Activated CD4-positive, CD25-positive, alpha-beta regulatory T cell treated with anti-CD3 and anti-CD28 coated beads, Interleukin-2, amount 50 U/mL, for 24 hours (primary cell): ENCODE measurements around the gene CAMSAP3.

Experiments
- ATAC-seq, 2 donors: fragments of 150-1000 bp; cut with Tn5 transposase; one replicate each; pipeline ENCODE4 v1.10.0; 2021; ENCODE audit warnings: mild to moderate bottlenecking in 1 of 2, moderate library complexity in 1 of 2

The CAMSAP3 gene

GRCh38 chr19:7612282-7613274, 16.9 kb downstream of the CAMSAP3 start:
- no peak for ATAC-seq

- ATAC-seq, result no peak
These were observed 19.4 kb downstream of the CAMSAP3 start for GRCh38 chr19:7614859-7615741.

GRCh38 chr19:7617172-7617571, 21.5 kb downstream of the CAMSAP3 start:
- no peak for ATAC-seq

GRCh38 chr19:7617735-7618134, 22.1 kb downstream of the CAMSAP3 start:
- no peak for ATAC-seq

- ATAC-seq, result no peak
These were observed 22.7 kb downstream of the CAMSAP3 start for GRCh38 chr19:7618348-7618747.

- no peak for ATAC-seq
These were observed 23.3 kb downstream of the CAMSAP3 start for GRCh38 chr19:7618771-7619510.

- no peak for ATAC-seq
These were observed 24.2 kb downstream of the CAMSAP3 start for GRCh38 chr19:7619671-7620441.

- no peak for ATAC-seq
These were observed 25.1 kb downstream of the CAMSAP3 start for GRCh38 chr19:7620442-7621412.

- ATAC-seq, result no peak
These were observed 27.4 kb downstream of the CAMSAP3 start for GRCh38 chr19:7622933-7623685.

- peak in 1 of 2 donors; percentile 17 for ATAC-seq
These were observed 28.3 kb downstream of the CAMSAP3 start for GRCh38 chr19:7623725-7624603.

- no peak for ATAC-seq
These were observed 29.1 kb downstream of the CAMSAP3 start for GRCh38 chr19:7624810-7625209.

- ATAC-seq, result no peak
These were observed 30.2 kb downstream of the CAMSAP3 start for GRCh38 chr19:7625763-7626372.

- no peak for ATAC-seq
These were observed 31.5 kb downstream of the CAMSAP3 start for GRCh38 chr19:7627166-7627565.

GRCh38 chr19:7628589-7629311, 33.1 kb downstream of the CAMSAP3 start:
- no peak for ATAC-seq

GRCh38 chr19:7629347-7630054, 33.8 kb downstream of the CAMSAP3 start, which contains the start of the genes PET100 and XAB2:
TSS of gene PET100 (plus strand) at chr19:7629793. CDS start at chr19:7629834, 41 bp downstream.
TSS of gene XAB2 (minus strand) at chr19:7629545. CDS start at chr19:7629527, 18 bp downstream.
- peak; percentile 99 to 100 for ATAC-seq

- no peak for ATAC-seq
These were observed 35.9 kb downstream of the CAMSAP3 start for GRCh38 chr19:7631577-7631976.
